Kidney epithelial cell (primary cell): ENCODE results near the gene CDSN. TPM values are rescaled to one million over a fixed set of nuclear protein-coding genes. Genes with fewer than 3 reads are reported as not detected.

Source experiments
- DNase-seq: peaks from one replicate; pipeline ENCODE4 v3.0.0-alpha.2; 2010; ENCODE audit warnings: low read depth
- H3K27me3 ChIP-seq: 2 replicates; pipeline ENCODE4 v1.6.0; 2011; ENCODE audit warnings: low read length; ENCODE audit not compliant: control insufficient read depth, insufficient read depth
- H3K36me3 ChIP-seq: 2 replicates; pipeline ENCODE4 v1.5.1; 2011; ENCODE audit warnings: low read length; ENCODE audit not compliant: control insufficient read depth, insufficient read depth
- H3K4me3 ChIP-seq: 2 replicates; pipeline ENCODE4 v1.5.1; 2011; ENCODE audit warnings: low read depth, mild to moderate bottlenecking, control low read depth, low read length
- CTCF ChIP-seq: IDR thresholded peaks from 2 replicates; pipeline ENCODE4 v1.5.1; 2011; ENCODE audit warnings: mild to moderate bottlenecking, moderate library complexity, low read length, control low read depth, inconsistent platforms; ENCODE audit not compliant: insufficient read depth, poor library complexity, severe bottlenecking
- total RNA-seq: library from RNA; depleted of rRNA; stranded (reverse); fragments of >200 nt; gene quantifications from 2 replicates; pipeline ENCODE4 v1.2.3, GENCODE V29; 2015

The CDSN gene
- total RNA-seq, 1 donor from 2014 or later, result not detected

GRCh38 chr6:31129130-31129529 lies 8.9 kb upstream of the CDSN start:
- no peak for TF ChIP-seq CTCF
- no peak for DNase-seq
- no peaks in the 10 kb centered on the region for H3K36me3 ChIP-seq
- no peaks in the 10 kb centered on the region for H3K27me3 ChIP-seq
- no peak overlapping the region for H3K4me3 ChIP-seq

GRCh38 chr6:31128093-31128676 lies 7.9 kb upstream of the CDSN start:
- TF ChIP-seq CTCF, result peak; percentile 91
- Histone ChIP-seq H3K4me3 (no peak overlapping the region), H3K36me3 (no peaks in the 10 kb centered on the region), H3K27me3 (no peaks in the 10 kb centered on the region)
- DNase-seq, result no peak

GRCh38 chr6:31126396-31127175 lies 6.3 kb upstream of the CDSN start:
- TF ChIP-seq CTCF, result no peak
- DNase-seq, result no peak
- Histone ChIP-seq H3K27me3 (no peaks in the 10 kb centered on the region), H3K36me3 (no peaks in the 10 kb centered on the region), H3K4me3 (no peak overlapping the region)

- DNase-seq, result no peak
- Histone ChIP-seq H3K27me3 (no peaks in the 10 kb centered on the region), H3K4me3 (no peak overlapping the region), H3K36me3 (no peaks in the 10 kb centered on the region)
- no peak for TF ChIP-seq CTCF
These were observed 5.5 kb upstream of the CDSN start for GRCh38 chr6:31125586-31126363.

GRCh38 chr6:31125162-31125561 lies 4.9 kb upstream of the CDSN start:
- no peak for DNase-seq
- no peak overlapping the region for H3K4me3 ChIP-seq
- no peaks in the 10 kb centered on the region for H3K36me3 ChIP-seq
- H3K27me3 ChIP-seq, result no peaks in the 10 kb centered on the region
- no peak for TF ChIP-seq CTCF
